K562 (cell line): Measurements from ENCODE around the gene RNF150. TPM values are rescaled to one million over a fixed set of nuclear protein-coding genes. Genes with fewer than 3 reads are reported as not detected.

Source experiments
- AFF4 ChIP-seq: sonication (generic); formaldehyde crosslinking; IDR thresholded peaks from 2 replicates; pipeline ENCODE4 v1.8.0; 2023; ENCODE audit warnings: mild to moderate bottlenecking, missing genetic modification reagents
- DDX20 ChIP-seq: fragments of 450-650 bp; IDR thresholded peaks from 2 replicates; pipeline ENCODE4 v1.6.1; 2016; ENCODE audit warnings: missing genetic modification characterization, low read depth, mild to moderate bottlenecking, missing compliant biosample characterization, moderate library complexity
- FUS ChIP-seq: fragments of 200-400 bp; formaldehyde crosslinking; optimal IDR thresholded peaks from 2 replicates; pipeline ENCODE3; 2017; ENCODE audit warnings: low read depth, low read length
- JUND ChIP-seq, 2 experiments: IDR thresholded peaks; 2 replicates in 1 of 2; 3 replicates in 1 of 2; pipeline ENCODE4 v1.6.1; 2011; ENCODE audit warnings: borderline replicate concordance in 2 of 2, low read depth in 2 of 2, low read length in 2 of 2, improper control_type of control experiment in 1 of 2, missing biosample characterization in 1 of 2, missing genetic modification characterization in 1 of 2, missing genetic modification reagents in 1 of 2
- TAF7 ChIP-seq: fragments of 450-650 bp; IDR thresholded peaks from 2 replicates; pipeline ENCODE4 v1.6.1; 2016; ENCODE audit warnings: missing genetic modification characterization, missing compliant biosample characterization
- TFAM ChIP-seq: fragments of 250-450 bp; sonication (Bioruptor Pico); conservative IDR thresholded peaks from 2 replicates; pipeline ENCODE4 v1.5.0; 2021; ENCODE audit warnings: mild to moderate bottlenecking, moderate library complexity
- U2AF1 ChIP-seq: fragments of 200-400 bp; formaldehyde crosslinking; optimal IDR thresholded peaks from 2 replicates; pipeline ENCODE3; 2017; ENCODE audit warnings: mild to moderate bottlenecking, low read depth, low read length, moderate library complexity
- ZNF436 ChIP-seq: fragments of 250-450, 450-650 bp; sonication (Bioruptor Pico); formaldehyde crosslinking; IDR thresholded peaks from 2 replicates; pipeline ENCODE4 v1.7.0; 2020; ENCODE audit warnings: mild to moderate bottlenecking
- ZNF780A ChIP-seq: fragments of 250-450 bp; sonication (Bioruptor Pico); IDR thresholded peaks from 2 replicates; pipeline ENCODE4 v1.5.0; 2021; ENCODE audit warnings: mild to moderate bottlenecking
- polyA plus RNA-seq, 8 experiments: library from polyadenylated mRNA; depleted of rRNA in 4 of 8; stranded (reverse) in 5 of 8; unstranded in 3 of 8; fragments of >200 nt; fragmentation: Nextera tagmentation in 2 of 8; fragmentation: Illumina TruSeq in 1 of 8; extraction: Ambion mirVana in 2 of 8; extraction: Trizol in 1 of 8; gene quantifications; 2 replicates each; pipeline versions ENCODE4 v1.2.1 to v1.2.3, GENCODE V29; 2011 to 2014; ENCODE audit warnings: inconsistent platforms in 1 of 8, missing spikeins in 1 of 8
- total RNA-seq, 7 experiments: library from RNA; depleted of rRNA in 6 of 7; stranded (reverse); fragments of >200 nt in 6 of 7; fragmentation: Illumina TruSeq in 2 of 7; extraction: Trizol in 2 of 7; gene quantifications; 2 replicates each; pipeline versions ENCODE4 v1.2.1 to v1.2.3, GENCODE V29; 2011 to 2021; ENCODE audit warnings: low replicate concordance in 1 of 7

The RNF150 gene
- total and polyA plus RNA-seq, 9 of the 15 experiments (the other 6 are each of a cell fraction or from before 2014, with no cell fraction given): 0.09 TPM; not detected in 8

GRCh38 chr4:140994015-140994414, 139.3 kb downstream of the RNF150 start (continued):
- TF ChIP-seq JUND (IDR thresholded peaks at IDR 0.05; ENCODE audit: borderline replicate concordance, low read depth, low read length): no peak
- TF ChIP-seq JUND (tag; IDR thresholded peaks at IDR 0.05; ENCODE audit: borderline replicate concordance, low read depth, low read length): no peak
- no peak for TF ChIP-seq DDX20 (tag)
- no peak for TF ChIP-seq ZNF436 (CRISPR knock-in tag)
- no peak for TF ChIP-seq FUS
- TF ChIP-seq TAF7 (tag): no peak
- TF ChIP-seq ZNF780A: no peak
- TF ChIP-seq AFF4 (CRISPR knock-in tag): no peak
- no peak for TF ChIP-seq U2AF1
- TF ChIP-seq TFAM (CRISPR knock-in tag): no peak
